ENCODE results near the gene ZNF420. TPM values are rescaled to one million over a fixed set of nuclear protein-coding genes. Genes with fewer than 3 reads are reported as not detected.
"Not testable (repeated sequence)": the region's sequence is repeated elsewhere in the genome, so short reads cannot be mapped to it uniquely, and the experiment has no call there.

ZNF420 gene
- 20.9 and 21.8 TPM in 2 replicates for total RNA-seq (2014; rRNA removed; shearing (Covaris generic))

- no peaks in the 10 kb centered on the region for H3K4me1 ChIP-seq
- DNase-seq: peak; percentile 97 to 98
- no peaks in the 10 kb centered on the region for H3K27me3 ChIP-seq
Measured at GRCh38 chr19:37077934-37078716, at the start of gene ZNF420. Gene ZNF420 (plus strand): TSS chr19:37078433. CDS start chr19:37089119, 10,686 bp downstream.

DNA sequence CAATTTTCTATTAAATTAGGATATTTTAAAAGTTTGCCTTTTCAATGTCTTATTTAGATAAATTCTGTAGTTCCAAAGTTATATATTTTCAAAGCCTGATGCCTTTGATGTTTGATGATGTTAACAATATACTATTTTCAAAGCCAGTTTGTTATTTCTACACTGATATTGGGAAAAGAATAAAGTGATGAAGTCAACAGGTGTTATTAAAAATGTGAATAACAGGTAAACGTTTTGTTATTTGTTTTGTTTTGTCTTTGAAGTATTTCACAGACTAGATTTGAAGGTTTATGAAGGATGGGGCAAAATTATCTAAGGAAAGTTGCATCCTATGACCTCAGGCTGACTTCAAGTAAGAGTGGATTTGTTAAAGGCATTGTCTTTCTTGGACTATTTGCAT is 33.1 kb upstream of the ZNF420 start:
- Histone ChIP-seq H3K36me3 (no peaks in the 10 kb centered on the region), H3K9me3 (replicated peaks) (peaks cover 21% of the 10 kb centered on the region), H3K27me3 (no peaks in the 10 kb centered on the region), H3K4me3 (no peak overlapping the region), H3K27ac (no peak overlapping the region), H3K4me1 (no peaks in the 10 kb centered on the region)
- DNase-seq: no peak

More at GRCh38 chr19:37077934-37078716, at the start of gene ZNF420:
- peaks cover 10% of the 10 kb centered on the region for H3K9me3 ChIP-seq (replicated peaks)
- H3K4me3 ChIP-seq: peak within 1 kb of the TSS; percentile 79
- peak within 1 kb of the TSS; percentile 59 for H3K27ac ChIP-seq
- peaks cover 12% of the 10 kb centered on the region for H3K36me3 ChIP-seq

DNA sequence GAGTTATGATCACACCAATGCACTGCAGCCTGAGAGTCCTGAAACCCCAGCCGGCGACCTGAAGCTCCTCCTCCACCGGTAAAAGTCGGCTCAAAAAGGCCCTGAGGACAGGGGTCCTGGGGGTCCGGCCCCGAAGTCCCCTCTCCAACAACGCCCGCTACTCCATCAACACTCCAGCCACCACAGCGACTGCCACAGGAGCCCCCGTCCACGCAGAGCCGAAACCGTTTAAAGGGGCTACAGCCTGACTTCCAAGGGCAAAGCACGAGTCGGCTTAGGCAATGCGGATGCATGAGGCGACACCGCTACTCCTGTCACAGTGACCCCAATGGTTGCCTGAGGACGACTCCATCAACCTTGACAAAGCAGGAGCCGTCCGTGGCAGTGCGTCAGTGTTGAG is 22.9 kb upstream of the ZNF420 start:
- Histone ChIP-seq H3K4me1 (no peaks in the 10 kb centered on the region), H3K9me3 (replicated peaks) (peaks cover 4% of the 10 kb centered on the region), H3K27ac (no peak overlapping the region), H3K27me3 (no peaks in the 10 kb centered on the region), H3K4me3 (no peak overlapping the region), H3K36me3 (no peaks in the 10 kb centered on the region)
- DNase-seq: no peak

- Histone ChIP-seq H3K36me3 (no peaks in the 10 kb centered on the region), H3K27me3 (no peaks in the 10 kb centered on the region), H3K4me1 (no peaks in the 10 kb centered on the region), H3K27ac (no peak overlapping the region), H3K4me3 (no peak overlapping the region), H3K9me3 (replicated peaks) (peaks cover 4% of the 10 kb centered on the region)
- DNase-seq: no peak
Measured at GRCh38 chr19:37056776-37057175, 21.5 kb upstream of the ZNF420 start.

- no peak for DNase-seq
- H3K4me3 ChIP-seq: no peak overlapping the region
- H3K4me1 ChIP-seq: no peaks in the 10 kb centered on the region
- H3K27me3 ChIP-seq: no peaks in the 10 kb centered on the region
- no peaks in the 10 kb centered on the region for H3K36me3 ChIP-seq
- H3K9me3 ChIP-seq (replicated peaks): peaks cover 3% of the 10 kb centered on the region
- no peak overlapping the region for H3K27ac ChIP-seq
Measured at GRCh38 chr19:37059142-37059541, 19.1 kb upstream of the ZNF420 start.

- not testable (repeated sequence) for H3K27me3 ChIP-seq, H3K27ac ChIP-seq, H3K4me1 ChIP-seq, H3K36me3 ChIP-seq, H3K4me3 ChIP-seq
- H3K9me3 ChIP-seq (replicated peaks): peaks cover 11% of the 10 kb centered on the region
- peak; percentile 20 to 23 for DNase-seq
Measured at GRCh38 chr19:37064886-37065285, 13.3 kb upstream of the ZNF420 start.

- H3K27ac ChIP-seq: no peak overlapping the region
- H3K36me3 ChIP-seq: no peaks in the 10 kb centered on the region
- H3K4me1 ChIP-seq: no peaks in the 10 kb centered on the region
- no peaks in the 10 kb centered on the region; the same call in 1 of the 2 replicates for H3K9me3 ChIP-seq (replicated peaks)
- DNase-seq: no peak
- H3K27me3 ChIP-seq: no peaks in the 10 kb centered on the region
- H3K4me3 ChIP-seq: no peak overlapping the region
Measured at GRCh38 chr19:37074111-37074510, 4.1 kb upstream of the ZNF420 start.

DNA sequence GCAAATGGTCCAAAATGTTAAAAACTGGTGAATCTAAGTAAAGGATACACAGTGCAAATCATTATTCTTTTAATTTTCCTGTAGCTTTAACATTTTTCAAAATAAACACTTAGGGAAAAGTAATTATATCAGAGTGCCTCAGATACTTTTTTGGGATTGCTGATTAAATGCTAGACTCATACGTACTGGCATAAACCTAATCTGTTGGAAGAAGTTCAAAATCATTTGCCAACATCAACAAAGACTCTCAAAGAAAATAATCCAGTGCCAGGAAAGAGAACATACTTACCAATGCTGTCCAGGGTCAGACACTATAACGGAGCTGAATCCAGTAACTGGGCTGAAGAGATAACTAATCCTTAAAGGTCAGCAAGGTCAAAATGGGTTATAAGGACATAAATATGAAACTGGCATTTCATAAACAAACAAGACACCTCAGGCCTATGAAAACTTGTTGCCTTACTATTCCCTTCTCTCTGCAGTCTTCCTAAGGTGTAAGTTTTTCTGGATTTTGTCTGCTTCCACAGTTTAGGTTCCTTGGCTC is 3.3 kb upstream of the ZNF420 start:
- Histone ChIP-seq H3K27me3 (no peaks in the 10 kb centered on the region), H3K36me3 (no peaks in the 10 kb centered on the region), H3K9me3 (replicated peaks) (no peaks in the 10 kb centered on the region; the same call in 1 of the 2 replicates), H3K4me1 (no peaks in the 10 kb centered on the region), H3K27ac (no peak overlapping the region), H3K4me3 (no peak overlapping the region)
- no peak for DNase-seq

- H3K27ac ChIP-seq, DNase-seq, H3K27me3 ChIP-seq: not testable (repeated sequence)
Measured at GRCh38 chr19:37076524-37076923, 1.7 kb upstream of the ZNF420 start.

DNA sequence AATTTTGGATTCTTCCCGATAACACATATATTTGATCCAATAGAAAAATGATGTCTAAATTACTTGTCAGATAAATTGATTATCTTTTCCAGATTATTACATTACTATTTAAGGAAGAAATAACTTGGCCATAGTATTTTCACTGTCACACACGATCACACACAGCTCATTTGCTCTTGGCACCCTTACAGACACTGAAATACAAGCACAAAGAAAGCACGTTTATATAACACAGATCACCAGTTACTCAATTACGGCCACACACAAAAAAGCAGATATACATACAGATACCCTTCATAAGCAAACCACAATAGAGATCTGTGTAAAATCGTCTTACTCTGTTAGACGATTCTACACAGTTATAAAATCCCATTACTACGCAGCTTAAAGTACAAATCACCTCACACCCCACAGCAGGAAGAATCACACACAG is 716 bp upstream of the ZNF420 start:
- H3K27ac ChIP-seq: peak overlapping the region; percentile 59
- peaks cover 11% of the 10 kb centered on the region; the same call in 1 of the 2 replicates for H3K36me3 ChIP-seq
- no peak for DNase-seq
- H3K9me3 ChIP-seq (replicated peaks): peaks cover 9% of the 10 kb centered on the region; the same call in 1 of the 2 replicates
- no peaks in the 10 kb centered on the region for H3K4me1 ChIP-seq
- H3K27me3 ChIP-seq: no peaks in the 10 kb centered on the region
- peak overlapping the region; percentile 79 for H3K4me3 ChIP-seq

More at GRCh38 chr19:37076524-37076923, 1.7 kb upstream of the ZNF420 start:
- not testable (repeated sequence) for H3K4me1 ChIP-seq; H3K4me3 ChIP-seq; H3K9me3 ChIP-seq (replicated peaks); H3K36me3 ChIP-seq

GRCh38 chr19:37078717-37079032 is 442 bp downstream of the ZNF420 start:
- Histone ChIP-seq H3K4me1 (no peaks in the 10 kb centered on the region), H3K27ac (peak overlapping the region; percentile 59; the same call in 1 of the 2 replicates), H3K27me3 (no peaks in the 10 kb centered on the region), H3K4me3 (peak overlapping the region; percentile 79), H3K9me3 (replicated peaks) (peaks cover 16% of the 10 kb centered on the region), H3K36me3 (peaks cover 12% of the 10 kb centered on the region)
- no peak for DNase-seq

DNA sequence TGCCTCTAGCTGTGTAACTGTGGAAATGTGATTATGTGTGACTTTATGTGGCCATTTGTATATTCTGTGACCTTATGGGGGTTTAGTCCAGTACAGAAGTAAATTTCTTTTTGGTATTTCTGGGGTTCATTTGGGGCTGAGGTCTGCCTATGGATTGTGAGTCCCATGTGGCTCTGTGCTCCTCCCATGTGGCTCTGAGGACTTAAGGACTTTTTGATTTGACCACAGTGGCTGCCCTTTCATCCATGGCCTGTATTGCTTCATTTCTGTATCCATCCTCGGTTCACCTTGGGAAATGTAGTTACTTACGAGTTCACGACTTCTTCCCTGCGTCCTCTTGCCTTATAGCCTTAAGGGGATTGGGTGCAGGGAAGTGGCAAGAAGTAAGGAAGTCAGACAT is 1.0 kb downstream of the ZNF420 start:
- Histone ChIP-seq H3K9me3 (replicated peaks) (peaks cover 21% of the 10 kb centered on the region), H3K27ac (no peak overlapping the region; the same call in 1 of the 2 replicates)

GRCh38 chr19:37082307-37082706 is 4.1 kb downstream of the ZNF420 start:
- peaks cover 34% of the 10 kb centered on the region for H3K9me3 ChIP-seq (replicated peaks)
- peaks cover 21% of the 10 kb centered on the region for H3K36me3 ChIP-seq
- H3K27me3 ChIP-seq: no peaks in the 10 kb centered on the region
- DNase-seq: no peak
- no peaks in the 10 kb centered on the region for H3K4me1 ChIP-seq
- no peak overlapping the region for H3K27ac ChIP-seq
- no peak overlapping the region for H3K4me3 ChIP-seq

More for the DNA sequence above, 1.0 kb downstream of the ZNF420 start:
- Histone ChIP-seq H3K27me3 (no peaks in the 10 kb centered on the region), H3K4me1 (no peaks in the 10 kb centered on the region), H3K36me3 (peaks cover 12% of the 10 kb centered on the region), H3K4me3 (peak overlapping the region; percentile 79)
- DNase-seq: peak in 1 of 2 experiments; percentile 18

DNA sequence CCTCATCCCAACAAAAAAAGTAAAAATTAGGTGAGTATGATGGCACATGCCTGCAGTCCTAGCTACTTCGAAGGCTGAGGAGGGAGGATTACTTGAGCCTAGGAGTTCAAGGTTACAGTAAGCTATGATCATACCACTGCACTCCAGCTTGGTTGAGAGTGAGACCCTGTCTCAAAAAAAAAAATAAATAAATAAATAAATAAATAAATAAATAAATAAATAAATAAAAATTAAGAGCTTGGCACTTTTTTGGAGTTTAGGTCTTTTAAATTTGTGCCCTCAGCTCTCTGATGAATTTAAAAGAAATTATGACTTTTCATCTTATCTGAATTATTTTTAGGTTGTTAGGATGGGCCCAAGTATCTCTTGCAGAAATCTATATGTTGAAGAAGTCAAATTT is 8.9 kb downstream of the ZNF420 start:
- Histone ChIP-seq H3K9me3 (replicated peaks) (peaks cover 42% of the 10 kb centered on the region), H3K27me3 (no peaks in the 10 kb centered on the region), H3K36me3 (peaks cover 56% of the 10 kb centered on the region), H3K4me1 (no peaks in the 10 kb centered on the region), H3K4me3 (no peak overlapping the region), H3K27ac (no peak overlapping the region)
- no peak for DNase-seq

DNA sequence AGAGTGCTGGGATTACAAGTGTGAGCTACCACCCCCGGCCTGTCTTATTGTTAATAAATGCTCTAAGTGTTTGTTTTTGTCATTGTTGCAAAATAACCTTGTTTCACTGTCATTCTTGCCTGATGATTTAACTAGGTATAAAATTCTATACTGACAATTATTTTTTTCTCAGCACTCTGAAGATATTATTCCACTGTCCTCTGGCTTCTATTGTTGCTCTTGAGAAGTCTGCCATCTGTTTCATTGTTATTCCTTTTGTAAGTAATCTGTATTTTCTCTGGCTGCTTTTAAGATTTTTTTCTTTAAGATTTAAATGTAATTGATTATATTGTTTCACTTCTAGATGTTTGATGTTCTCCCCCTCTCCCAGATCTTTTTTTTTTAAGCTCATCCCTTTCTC is 17.6 kb downstream of the ZNF420 start:
- Histone ChIP-seq H3K36me3 (peaks cover 78% of the 10 kb centered on the region), H3K27me3 (no peaks in the 10 kb centered on the region), H3K27ac (no peak overlapping the region), H3K9me3 (replicated peaks) (peaks cover 25% of the 10 kb centered on the region), H3K4me3 (no peak overlapping the region), H3K4me1 (no peaks in the 10 kb centered on the region)
- DNase-seq: no peak
